ENCODE data around the gene BMPR1A. TPM values are rescaled to one million over a fixed set of nuclear protein-coding genes. Genes with fewer than 3 reads are reported as not detected.

Gene BMPR1A
- polyA plus RNA-seq, 3 donors, result 0.25 to 0.67 (median 0.61) TPM

DNA sequence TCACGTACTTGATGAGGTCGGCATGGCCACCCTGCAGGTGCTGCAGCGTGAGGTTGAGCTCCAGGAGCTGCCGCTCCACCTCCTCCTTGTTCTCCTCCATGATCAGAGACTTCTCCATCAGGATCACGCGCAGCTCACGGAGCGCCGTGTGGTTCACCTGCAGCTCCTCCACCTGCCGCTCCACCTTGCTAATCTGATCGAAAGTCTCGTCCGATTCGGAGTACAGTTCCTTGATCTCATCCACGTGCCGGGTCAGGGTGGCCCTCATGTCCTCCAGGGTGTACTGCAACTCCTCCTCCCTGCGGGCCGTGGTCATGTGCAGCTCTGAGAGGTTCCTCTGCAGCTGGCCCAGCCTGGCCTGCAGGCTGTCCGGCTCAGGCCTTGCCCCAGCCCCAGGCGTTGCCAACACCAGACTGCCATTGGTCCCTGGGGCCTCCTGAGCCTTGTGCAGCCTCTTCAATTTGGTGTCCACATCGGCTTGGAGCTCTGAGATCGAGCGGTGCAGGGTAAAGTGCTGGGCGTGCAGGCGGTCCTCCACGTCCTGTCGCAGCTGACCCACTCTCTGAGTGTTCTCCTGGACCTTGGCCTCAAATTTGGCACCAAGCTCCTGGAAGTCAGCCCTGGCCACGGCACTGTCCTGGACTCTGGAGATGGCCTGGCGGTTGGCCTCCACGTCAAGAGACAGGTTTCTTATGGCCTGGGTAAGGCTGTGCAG is 187.1 kb downstream of the BMPR1A start:
- no peak overlapping the region for H3K4me2 ChIP-seq (replicated peaks; ENCODE audit: extremely low read depth, low read length, poor library complexity, severe bottlenecking)
- DNase-seq, result no peak
- no peaks in the 10 kb centered on the region for H3K9me3 ChIP-seq (replicated peaks in 1 of 2; ENCODE audit: control insufficient read depth in 1 of 2, insufficient read depth in 1 of 2, low read length in 2 of 2)
- H3K36me3 ChIP-seq (replicated peaks in 1 of 2; ENCODE audit: control insufficient read depth in 1 of 2, insufficient read depth in 2 of 2, low read length in 2 of 2), result no peaks in the 10 kb centered on the region
- H4K20me1 ChIP-seq (ENCODE audit: insufficient read depth, low read length), result no peaks in the 10 kb centered on the region
- 94% methylated on average over 30 of the region's 30 CpGs for WGBS (ENCODE audit: insufficient coverage)
- peak overlapping the region in 1 of 7 donors; percentile 24 for H3K27ac Mint-ChIP-seq
- no peak overlapping the region for H3K9ac ChIP-seq (ENCODE audit: insufficient read depth, low read length, poor library complexity, severe bottlenecking)
- no peaks in the 10 kb centered on the region for H3K4me1 Mint-ChIP-seq
- peaks cover 4 to 6% of the 10 kb centered on the region in 2 donors for H3K4me1 ChIP-seq (ENCODE audit: control insufficient read depth in 1 of 2, insufficient read depth in 2 of 2, low read length in 2 of 2)
- intact Hi-C loops (cut with micrococcal nuclease), result no loop called here
- TF ChIP-seq, protein P1, sequence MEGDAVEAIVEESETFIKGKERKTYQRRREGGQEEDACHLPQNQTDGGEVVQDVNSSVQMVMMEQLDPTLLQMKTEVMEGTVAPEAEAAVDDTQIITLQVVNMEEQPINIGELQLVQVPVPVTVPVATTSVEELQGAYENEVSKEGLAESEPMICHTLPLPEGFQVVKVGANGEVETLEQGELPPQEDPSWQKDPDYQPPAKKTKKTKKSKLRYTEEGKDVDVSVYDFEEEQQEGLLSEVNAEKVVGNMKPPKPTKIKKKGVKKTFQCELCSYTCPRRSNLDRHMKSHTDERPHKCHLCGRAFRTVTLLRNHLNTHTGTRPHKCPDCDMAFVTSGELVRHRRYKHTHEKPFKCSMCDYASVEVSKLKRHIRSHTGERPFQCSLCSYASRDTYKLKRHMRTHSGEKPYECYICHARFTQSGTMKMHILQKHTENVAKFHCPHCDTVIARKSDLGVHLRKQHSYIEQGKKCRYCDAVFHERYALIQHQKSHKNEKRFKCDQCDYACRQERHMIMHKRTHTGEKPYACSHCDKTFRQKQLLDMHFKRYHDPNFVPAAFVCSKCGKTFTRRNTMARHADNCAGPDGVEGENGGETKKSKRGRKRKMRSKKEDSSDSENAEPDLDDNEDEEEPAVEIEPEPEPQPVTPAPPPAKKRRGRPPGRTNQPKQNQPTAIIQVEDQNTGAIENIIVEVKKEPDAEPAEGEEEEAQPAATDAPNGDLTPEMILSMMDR (IDR thresholded peaks at IDR 0.05), result no peak
- H3K36me3 Mint-ChIP-seq, result no peaks in the 10 kb centered on the region
- peaks cover 2 to 10% (median 8%) of the 10 kb centered on the region in 3 donors for H3K27me3 Mint-ChIP-seq (ENCODE audit: low read depth in 3 of 3)
- no peaks in the 10 kb centered on the region for H3K79me2 ChIP-seq (ENCODE audit: insufficient read depth, low read length)
- H2AFZ ChIP-seq (ENCODE audit: insufficient read depth, low read depth, low read length, poor library complexity, severe bottlenecking), result no peak overlapping the region
- no peak overlapping the region for H3K4me3 Mint-ChIP-seq
- H3K27ac ChIP-seq (ENCODE audit: low read depth in 1 of 2, low read length in 2 of 2), result no peak overlapping the region
- H3K9me3 Mint-ChIP-seq, result peaks cover 0 to 4% (median 2%) of the 10 kb centered on the region in 7 donors
- no peaks in the 10 kb centered on the region for H3K27me3 ChIP-seq (ENCODE audit: control insufficient read depth in 2 of 2, insufficient read depth in 2 of 2, low read length in 2 of 2)
- no peak overlapping the region for H3K4me3 ChIP-seq (replicated peaks in 1 of 3; ENCODE audit: low read depth in 2 of 3, low read length in 3 of 3)

GRCh38 chr10:86944031-86944419 is 187.6 kb downstream of the BMPR1A start:
- H3K4me3 Mint-ChIP-seq, result no peak overlapping the region
- H3K4me1 Mint-ChIP-seq, result no peaks in the 10 kb centered on the region
- peaks cover 0 to 4% (median 2%) of the 10 kb centered on the region in 7 donors for H3K9me3 Mint-ChIP-seq
- no peaks in the 10 kb centered on the region for H3K9me3 ChIP-seq (replicated peaks in 1 of 2; ENCODE audit: control insufficient read depth in 1 of 2, insufficient read depth in 1 of 2, low read length in 2 of 2)
- H3K9ac ChIP-seq (ENCODE audit: insufficient read depth, low read length, poor library complexity, severe bottlenecking), result no peak overlapping the region
- no peaks in the 10 kb centered on the region for H3K27me3 ChIP-seq (ENCODE audit: control insufficient read depth in 2 of 2, insufficient read depth in 2 of 2, low read length in 2 of 2)
- H4K20me1 ChIP-seq (ENCODE audit: insufficient read depth, low read length), result no peaks in the 10 kb centered on the region
- H3K79me2 ChIP-seq (ENCODE audit: insufficient read depth, low read length), result no peaks in the 10 kb centered on the region
- peaks cover 3 to 12% (median 4%) of the 10 kb centered on the region in 3 donors for H3K27me3 Mint-ChIP-seq (ENCODE audit: low read depth in 3 of 3)
- DNase-seq, result no peak
- 90% methylated on average over 4 of the region's 4 CpGs for WGBS (ENCODE audit: insufficient coverage)
- no peak overlapping the region for H3K4me2 ChIP-seq (replicated peaks; ENCODE audit: extremely low read depth, low read length, poor library complexity, severe bottlenecking)
- TF ChIP-seq, protein P1 (IDR thresholded peaks at IDR 0.05), result no peak
- H3K27ac Mint-ChIP-seq, result no peak overlapping the region
- H3K36me3 ChIP-seq (replicated peaks in 1 of 2; ENCODE audit: control insufficient read depth in 1 of 2, insufficient read depth in 2 of 2, low read length in 2 of 2), result no peaks in the 10 kb centered on the region
- intact Hi-C loops (cut with micrococcal nuclease), result no loop called here
- H3K36me3 Mint-ChIP-seq, result no peaks in the 10 kb centered on the region
- no peak overlapping the region for H2AFZ ChIP-seq (ENCODE audit: insufficient read depth, low read depth, low read length, poor library complexity, severe bottlenecking)
- peaks cover 4 to 6% of the 10 kb centered on the region in 2 donors for H3K4me1 ChIP-seq (ENCODE audit: control insufficient read depth in 1 of 2, insufficient read depth in 2 of 2, low read length in 2 of 2)
- H3K27ac ChIP-seq (ENCODE audit: low read depth in 1 of 2, low read length in 2 of 2), result no peak overlapping the region
- no peak overlapping the region for H3K4me3 ChIP-seq (replicated peaks in 1 of 3; ENCODE audit: low read depth in 2 of 3, low read length in 3 of 3)

Data from CD14-positive monocyte (primary cell).